Parathyroid adenoma (tissue), 2 donors: ENCODE measurements around the gene UBXN1.

Experiments
- H2AFZ ChIP-seq: fragments of 300-600 bp; sonication (generic); one replicate; pipeline ENCODE4 v1.7.0; 2017; ENCODE audit warnings: antibody characterized with exemption, mild to moderate bottlenecking
- H3K27ac ChIP-seq: fragments of 300-600 bp; sonication (generic); one replicate; pipeline ENCODE4 v1.7.0; 2017
- H3K27me3 ChIP-seq: fragments of 300-600 bp; sonication (generic); one replicate; pipeline ENCODE4 v1.7.0; 2017; ENCODE audit warnings: low read length; ENCODE audit not compliant: control insufficient read depth, insufficient read depth
- H3K36me3 ChIP-seq: fragments of 300-600 bp; sonication (generic); one replicate; pipeline ENCODE4 v1.7.0; 2017; ENCODE audit warnings: low read length; ENCODE audit not compliant: control insufficient read depth, insufficient read depth
- H3K4me1 ChIP-seq: fragments of 300-600 bp; sonication (generic); one replicate; pipeline ENCODE4 v1.7.0; 2017; ENCODE audit warnings: control low read depth
- H3K4me2 ChIP-seq: fragments of 300-600 bp; sonication (generic); one replicate; pipeline ENCODE4 v1.7.0; 2017; ENCODE audit warnings: low read length
- H3K4me3 ChIP-seq: fragments of 300-600 bp; sonication (generic); one replicate; pipeline ENCODE4 v1.7.0; 2017; ENCODE audit warnings: low read depth, low read length
- H3K79me2 ChIP-seq: fragments of 300-600 bp; sonication (generic); one replicate; pipeline ENCODE4 v1.7.0; 2017; ENCODE audit warnings: control low read depth
- H3K9ac ChIP-seq: fragments of 300-600 bp; sonication (generic); one replicate; pipeline ENCODE4 v1.7.0; 2017; ENCODE audit warnings: mild to moderate bottlenecking
- H3K9me3 ChIP-seq: fragments of 300-600 bp; sonication (generic); one replicate; pipeline ENCODE4 v1.7.0; 2017; ENCODE audit warnings: low read length; ENCODE audit not compliant: control insufficient read depth
- TF ChIP-seq, protein P1 (sequence below): fragments of 300-600 bp; sonication (generic); IDR thresholded peaks from one replicate; pipeline ENCODE4 v1.7.0; 2017; ENCODE audit warnings: antibody characterized with exemption, mild to moderate bottlenecking
- donor health status: primary hyperparathyroidism.

Gene UBXN1

DNA sequence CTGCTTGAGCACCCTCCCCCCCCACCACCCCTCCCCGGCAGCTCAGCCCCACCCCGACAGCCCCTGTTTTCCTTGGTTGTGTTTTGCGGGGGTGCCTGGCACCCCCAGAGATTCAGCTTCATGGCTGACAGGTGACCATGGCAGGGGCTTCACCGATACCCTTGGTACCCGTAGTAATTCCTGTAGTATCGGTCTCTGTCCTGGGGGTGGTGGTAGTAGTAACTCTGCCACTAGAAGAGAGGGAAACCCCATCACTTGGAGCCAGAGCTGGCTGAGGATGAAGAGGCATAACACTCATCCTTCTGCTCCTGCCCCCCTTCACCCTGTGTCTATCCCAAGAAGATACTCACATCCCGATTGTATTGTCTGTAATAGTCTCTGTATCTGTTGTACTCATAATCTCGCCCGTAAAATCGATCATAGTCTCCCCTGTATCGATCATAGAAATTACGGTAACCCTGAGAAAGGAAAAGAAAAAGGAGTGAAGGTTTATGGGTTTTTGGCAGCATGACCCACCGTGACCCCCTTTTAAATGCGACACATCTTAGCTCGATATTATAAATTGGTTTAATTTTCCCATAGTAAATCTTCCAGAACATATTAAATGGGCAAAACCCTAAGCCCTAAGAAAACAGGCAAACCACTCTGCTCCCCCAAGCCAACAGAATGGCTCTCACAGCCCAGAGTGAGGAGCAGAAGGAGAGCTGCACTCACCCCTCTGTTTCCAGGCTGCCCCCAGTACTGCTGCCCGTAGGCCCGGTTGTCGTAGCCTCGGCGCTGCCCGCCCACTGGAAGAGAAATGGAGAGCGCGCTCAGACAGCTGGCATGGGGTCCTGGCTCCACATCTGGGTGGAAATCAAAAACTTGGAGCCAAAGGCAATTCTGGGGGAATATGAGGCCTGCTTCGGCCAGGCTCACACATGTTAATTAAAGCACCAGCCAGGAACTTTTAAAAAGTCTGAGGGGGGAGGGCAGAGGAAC is 36.6 kb upstream of the UBXN1 start:
- Histone ChIP-seq H3K4me3 (no peak overlapping the region), H3K36me3 (no peaks in the 10 kb centered on the region), H3K4me2 (no peak overlapping the region), H3K27ac (no peak overlapping the region), H3K79me2 (peaks cover 15% of the 10 kb centered on the region), H3K9me3 (no peaks in the 10 kb centered on the region), H2AFZ (no peak overlapping the region), H3K27me3 (no peaks in the 10 kb centered on the region), H3K9ac (no peak overlapping the region), H3K4me1 (no peaks in the 10 kb centered on the region)
- TF ChIP-seq, protein P1, sequence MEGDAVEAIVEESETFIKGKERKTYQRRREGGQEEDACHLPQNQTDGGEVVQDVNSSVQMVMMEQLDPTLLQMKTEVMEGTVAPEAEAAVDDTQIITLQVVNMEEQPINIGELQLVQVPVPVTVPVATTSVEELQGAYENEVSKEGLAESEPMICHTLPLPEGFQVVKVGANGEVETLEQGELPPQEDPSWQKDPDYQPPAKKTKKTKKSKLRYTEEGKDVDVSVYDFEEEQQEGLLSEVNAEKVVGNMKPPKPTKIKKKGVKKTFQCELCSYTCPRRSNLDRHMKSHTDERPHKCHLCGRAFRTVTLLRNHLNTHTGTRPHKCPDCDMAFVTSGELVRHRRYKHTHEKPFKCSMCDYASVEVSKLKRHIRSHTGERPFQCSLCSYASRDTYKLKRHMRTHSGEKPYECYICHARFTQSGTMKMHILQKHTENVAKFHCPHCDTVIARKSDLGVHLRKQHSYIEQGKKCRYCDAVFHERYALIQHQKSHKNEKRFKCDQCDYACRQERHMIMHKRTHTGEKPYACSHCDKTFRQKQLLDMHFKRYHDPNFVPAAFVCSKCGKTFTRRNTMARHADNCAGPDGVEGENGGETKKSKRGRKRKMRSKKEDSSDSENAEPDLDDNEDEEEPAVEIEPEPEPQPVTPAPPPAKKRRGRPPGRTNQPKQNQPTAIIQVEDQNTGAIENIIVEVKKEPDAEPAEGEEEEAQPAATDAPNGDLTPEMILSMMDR = no peak

DNA sequence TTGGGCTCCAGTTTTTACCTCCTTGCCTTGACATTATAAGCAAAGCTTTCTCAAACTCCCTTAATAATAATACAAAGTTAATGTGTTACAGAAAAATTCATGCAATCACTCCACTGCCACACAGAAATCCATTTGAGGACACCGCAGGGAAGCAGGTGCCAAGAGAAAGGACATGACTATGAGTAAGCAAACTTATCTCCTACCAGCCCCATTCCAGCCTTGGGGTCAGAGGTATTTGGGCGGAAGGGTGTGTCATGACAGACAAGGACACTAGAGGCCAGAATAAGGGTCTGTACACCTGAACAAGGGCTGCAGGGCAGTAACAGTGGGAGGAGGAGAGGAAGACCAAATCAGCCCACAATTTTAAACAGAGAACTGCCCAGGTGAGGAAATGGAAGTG is 34.5 kb upstream of the UBXN1 start:
- TF ChIP-seq, protein P1 = no peak
- no peaks in the 10 kb centered on the region for H3K27me3 ChIP-seq
- no peak overlapping the region for H2AFZ ChIP-seq
- no peak overlapping the region for H3K4me3 ChIP-seq
- H3K9ac ChIP-seq = no peak overlapping the region
- no peak overlapping the region for H3K4me2 ChIP-seq
- no peaks in the 10 kb centered on the region for H3K9me3 ChIP-seq
- no peaks in the 10 kb centered on the region for H3K36me3 ChIP-seq
- peaks cover 3% of the 10 kb centered on the region for H3K79me2 ChIP-seq
- H3K27ac ChIP-seq = no peak overlapping the region
- peaks cover 2% of the 10 kb centered on the region for H3K4me1 ChIP-seq

DNA sequence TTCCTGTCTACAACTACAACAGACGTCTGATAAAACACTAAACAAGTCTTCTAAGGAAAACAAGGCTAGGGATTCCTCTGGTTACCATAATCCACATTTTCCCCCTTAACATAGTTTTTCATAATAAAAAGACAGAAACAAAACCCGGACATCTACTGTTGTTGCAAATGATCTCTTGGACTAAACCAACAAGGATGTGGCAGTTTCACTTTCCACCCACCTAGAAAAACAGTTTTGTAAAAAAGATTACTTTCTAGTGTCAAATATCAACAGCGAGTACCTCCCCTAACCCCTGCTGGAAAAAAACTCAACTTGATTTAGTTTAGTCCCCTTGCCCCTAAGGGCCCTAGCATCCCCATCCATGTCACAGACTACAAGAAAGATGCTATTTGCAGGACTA is 34.0 kb upstream of the UBXN1 start:
- Histone ChIP-seq H2AFZ (no peak overlapping the region), H3K4me1 (peaks cover 2% of the 10 kb centered on the region), H3K27ac (no peak overlapping the region), H3K27me3 (no peaks in the 10 kb centered on the region), H3K79me2 (peaks cover 3% of the 10 kb centered on the region), H3K9ac (no peak overlapping the region), H3K9me3 (no peaks in the 10 kb centered on the region), H3K4me2 (no peak overlapping the region), H3K4me3 (no peak overlapping the region), H3K36me3 (no peaks in the 10 kb centered on the region)
- TF ChIP-seq, protein P1 = no peak

DNA sequence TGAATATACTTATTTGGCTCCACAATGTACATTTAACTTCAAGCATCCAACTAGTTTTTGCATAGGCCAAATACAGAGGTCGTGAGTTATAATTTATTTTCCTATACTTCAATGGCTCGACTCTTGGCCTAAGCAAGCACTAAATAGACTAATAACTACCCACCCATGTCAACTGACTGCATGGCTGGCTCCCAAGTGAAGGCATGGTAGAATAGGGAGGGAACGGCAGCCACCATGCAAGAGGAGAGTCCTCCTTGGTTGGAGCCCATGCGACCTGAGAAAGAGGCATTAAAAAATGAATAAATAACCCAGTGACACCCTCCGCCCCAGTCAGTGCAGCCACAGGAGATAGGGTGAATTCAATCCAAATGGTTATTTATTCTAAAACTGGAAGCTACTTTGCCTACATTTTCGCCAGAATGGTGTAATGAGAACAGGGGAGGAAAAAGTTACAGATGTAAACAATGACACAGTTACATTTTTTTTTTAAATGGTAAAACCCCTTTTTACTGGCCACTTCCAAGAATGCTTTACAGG is 33.5 kb upstream of the UBXN1 start:
- Histone ChIP-seq H3K9ac (no peak overlapping the region), H3K9me3 (no peaks in the 10 kb centered on the region), H2AFZ (no peak overlapping the region), H3K4me1 (peaks cover 2% of the 10 kb centered on the region), H3K36me3 (no peaks in the 10 kb centered on the region), H3K27ac (no peak overlapping the region), H3K4me2 (no peak overlapping the region), H3K4me3 (no peak overlapping the region), H3K27me3 (no peaks in the 10 kb centered on the region), H3K79me2 (no peaks in the 10 kb centered on the region)
- TF ChIP-seq, protein P1 = no peak
